GM19324 (cell line): ENCODE data around the gene MICAL2.

Experiments
- ATAC-seq: cut with Tn5 transposase; IDR thresholded peaks from one replicate; pipeline ENCODE4 v1.9.1; 2021; ENCODE audit warnings: mild to moderate bottlenecking, moderate library complexity; ENCODE audit not compliant: unreplicated experiment, low FRiP score

Gene MICAL2

GRCh38 chr11:12278766-12279671 lies 168.6 kb downstream of the MICAL2 start:
- ATAC-seq: no peak

GRCh38 chr11:12279672-12280108 lies 169.3 kb downstream of the MICAL2 start:
- no peak for ATAC-seq

DNA sequence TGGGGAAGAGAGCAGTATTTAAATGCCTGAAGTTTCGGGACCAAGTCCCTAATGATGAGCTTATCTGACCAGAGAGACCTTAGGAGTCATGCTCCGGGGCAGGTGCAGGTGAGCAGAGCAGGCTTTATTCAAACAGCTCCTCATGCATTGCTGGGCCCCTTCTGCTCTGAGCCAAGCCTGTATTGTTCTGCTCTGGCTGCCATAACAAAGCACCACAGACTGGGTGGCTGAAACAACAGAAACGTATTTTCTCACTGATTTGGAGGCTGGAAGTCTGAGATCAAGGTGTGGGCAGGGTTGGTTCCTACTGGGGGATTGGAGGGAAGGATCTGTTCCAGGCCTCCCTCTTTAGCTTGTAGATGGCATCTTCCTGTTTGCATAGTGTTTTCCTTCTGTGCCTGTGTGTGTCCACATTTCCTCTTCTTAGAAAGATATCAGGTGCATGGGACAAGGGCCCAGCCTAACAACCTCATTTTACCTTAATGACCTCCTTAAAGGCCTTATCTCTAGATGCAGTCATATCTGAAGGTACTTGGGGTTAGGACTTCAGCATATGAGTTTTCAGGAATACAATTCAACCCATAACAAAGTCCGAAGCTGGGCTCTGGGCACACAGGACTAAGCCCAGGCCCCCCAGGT lies 169.9 kb downstream of the MICAL2 start:
- no peak for ATAC-seq

DNA sequence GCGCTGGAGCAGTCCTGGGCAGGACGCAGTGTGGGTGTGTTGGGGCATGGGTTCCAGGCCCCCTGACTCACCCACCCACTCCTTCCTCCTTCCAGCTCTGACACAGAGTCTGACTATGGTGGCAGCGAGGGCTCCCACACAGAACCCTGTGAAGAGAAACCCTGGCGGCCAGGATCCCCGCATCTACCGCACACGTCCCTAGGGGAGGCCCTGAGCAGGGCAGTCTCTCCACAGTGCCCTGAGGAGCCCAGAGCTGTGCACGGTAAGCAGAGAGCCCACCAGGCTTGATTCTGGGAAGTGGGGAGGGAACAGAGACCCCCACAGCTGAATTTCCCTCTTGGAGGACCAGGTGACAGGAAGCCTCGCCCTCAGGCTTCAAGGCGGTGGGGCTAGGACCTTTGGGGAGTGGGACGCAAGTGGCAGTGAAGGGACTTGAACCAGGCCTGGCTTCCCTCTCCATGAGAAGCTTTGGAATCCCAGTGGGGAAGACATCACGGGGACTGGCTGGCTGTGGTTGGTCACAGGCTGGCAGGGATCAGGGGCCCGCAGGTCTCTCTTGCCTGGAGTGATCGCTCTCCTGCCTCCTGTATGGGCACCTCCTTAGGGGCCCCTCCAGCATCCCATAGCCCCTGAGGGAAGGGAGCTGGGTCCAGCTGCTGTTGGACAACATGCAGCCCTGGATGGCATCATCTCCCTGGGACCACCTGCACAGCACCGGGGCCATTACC lies 170.6 kb downstream of the MICAL2 start:
- no peak for ATAC-seq

DNA sequence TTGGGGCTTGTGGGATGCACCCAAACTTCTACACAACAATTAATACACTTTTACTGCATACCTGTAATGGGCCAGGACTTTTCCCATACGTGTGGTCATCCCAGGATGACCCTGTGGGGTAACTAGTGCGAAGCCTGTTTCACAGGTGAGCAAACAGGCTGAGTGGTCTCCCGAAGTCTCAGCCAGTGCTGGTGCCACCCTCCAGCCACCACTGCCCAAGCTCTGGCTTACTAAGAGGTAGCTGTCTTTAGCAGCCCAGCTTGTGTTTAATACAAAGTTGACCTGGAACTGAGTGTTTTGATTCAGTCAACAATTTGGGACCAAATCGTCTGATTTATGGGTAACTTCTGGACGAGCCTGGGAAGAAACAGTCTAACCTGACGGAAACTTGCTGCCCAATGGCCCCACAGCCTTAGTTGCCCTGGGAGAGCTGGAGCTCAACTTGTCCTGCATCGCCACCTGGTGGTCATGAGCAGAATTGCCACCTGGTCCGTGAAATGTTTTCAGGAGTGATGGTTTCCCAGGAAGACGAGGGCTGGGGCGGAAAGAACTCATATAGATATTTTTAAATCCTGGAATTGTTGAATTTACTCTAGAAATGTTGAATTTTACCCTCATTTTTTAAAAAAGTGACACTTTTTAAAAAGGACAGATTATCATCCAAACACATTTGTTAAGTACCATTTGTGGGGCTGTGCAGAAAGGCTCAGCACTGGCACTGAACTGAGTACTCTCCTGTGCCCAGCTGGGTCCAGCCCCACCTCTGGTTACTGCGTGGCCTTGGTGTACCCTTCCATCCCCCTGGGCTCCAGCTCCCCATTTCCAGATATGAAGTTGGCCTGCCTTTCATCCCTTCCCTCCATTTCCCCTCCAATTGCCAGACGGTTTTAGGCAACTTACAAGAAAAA lies 171.4 kb downstream of the MICAL2 start:
- no peak for ATAC-seq

- ATAC-seq: no peak
Observed at GRCh38 chr11:12282676-12283075, 172.3 kb downstream of the MICAL2 start.

DNA sequence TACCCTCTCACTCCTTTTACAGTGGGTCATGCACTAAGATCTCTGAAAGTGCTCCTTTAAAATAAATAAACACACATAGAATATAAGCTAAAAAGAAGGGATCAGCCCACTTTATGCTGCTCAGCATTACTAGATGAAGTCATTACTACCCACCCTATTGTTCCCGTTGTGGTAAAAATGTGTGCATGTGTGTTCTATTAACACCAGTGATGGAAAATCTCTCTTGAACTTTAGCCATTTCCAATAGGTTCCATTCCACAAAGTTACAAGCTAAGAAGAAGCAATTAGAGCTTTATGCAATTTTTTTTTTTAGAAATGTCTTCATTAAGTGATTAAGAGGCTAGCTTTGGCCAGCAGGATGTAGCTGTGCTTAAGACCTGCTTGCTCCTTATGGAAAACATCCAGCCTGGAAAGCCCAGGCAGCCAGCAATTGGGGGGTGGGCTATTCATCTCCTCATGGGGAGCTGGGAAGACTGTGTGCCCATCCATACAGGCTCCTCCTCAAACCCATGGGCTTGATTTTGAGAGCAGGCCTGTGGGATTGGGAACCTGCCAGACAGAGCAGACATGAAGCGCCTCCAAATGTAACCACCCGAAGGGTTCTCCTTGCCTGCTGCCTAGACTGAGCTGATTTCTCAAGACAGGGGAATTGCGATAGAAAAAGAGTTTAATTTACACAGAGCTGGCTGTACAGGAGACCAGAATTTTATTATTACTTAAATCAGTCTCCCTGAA lies 174.1 kb downstream of the MICAL2 start:
- no peak for ATAC-seq

DNA sequence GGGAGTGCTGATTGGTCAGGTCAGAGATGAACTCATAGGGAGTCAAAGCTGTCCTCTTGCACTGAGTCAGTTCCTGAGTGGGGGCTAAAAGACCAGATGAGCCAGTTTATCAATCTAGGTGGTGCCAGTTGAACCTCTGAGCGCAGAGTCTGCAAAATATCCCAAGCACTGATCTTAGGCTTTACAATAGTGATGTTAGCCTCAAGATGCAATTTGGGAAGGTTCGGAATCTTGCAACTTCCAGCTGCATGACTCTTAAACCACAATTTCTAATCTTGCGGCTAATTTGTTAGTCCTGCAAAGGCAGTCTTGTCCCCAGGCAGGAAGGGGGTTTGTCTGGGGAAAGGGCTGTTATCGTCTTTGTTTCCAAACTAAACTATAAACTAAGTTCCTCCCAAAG lies 174.7 kb downstream of the MICAL2 start:
- no peak for ATAC-seq

GRCh38 chr11:12285811-12286222 lies 175.4 kb downstream of the MICAL2 start:
- ATAC-seq: no peak

DNA sequence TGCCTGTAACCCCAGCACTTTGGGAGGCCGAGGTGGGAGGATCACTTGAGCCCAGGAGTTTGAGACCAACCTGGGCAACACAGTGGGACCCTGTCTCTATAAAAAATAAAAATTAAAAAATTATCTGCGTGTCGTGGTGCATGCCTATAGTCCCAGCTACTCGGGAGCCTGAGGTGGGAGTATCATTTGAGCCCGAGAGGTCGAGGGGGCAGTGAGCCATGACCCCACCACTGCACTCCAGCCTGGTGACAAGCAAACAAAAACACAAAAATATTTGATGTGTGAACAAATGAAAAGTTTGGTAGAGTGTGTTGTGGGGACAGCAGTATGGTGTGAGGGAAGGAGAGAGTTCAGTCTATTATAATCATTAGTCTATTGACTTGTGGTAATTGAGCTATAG lies 176.2 kb downstream of the MICAL2 start:
- no peak for ATAC-seq

DNA sequence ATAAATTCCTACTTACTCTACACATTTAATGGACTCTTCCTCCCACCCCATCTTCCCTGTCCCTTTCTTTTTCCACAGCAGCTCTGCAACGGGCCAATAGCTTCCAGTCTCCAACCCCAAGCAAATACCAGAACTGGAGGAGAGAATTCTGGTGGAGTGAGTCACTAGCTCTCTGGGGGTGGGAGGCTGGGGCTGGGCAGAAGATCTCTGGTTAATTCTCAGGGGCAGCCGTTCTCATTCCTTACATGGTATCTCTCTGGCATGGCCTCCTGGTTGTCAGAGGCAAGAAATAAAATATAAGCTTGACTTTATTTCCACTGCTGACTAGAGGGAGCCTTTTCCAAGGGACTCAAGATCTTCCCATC lies 176.6 kb downstream of the MICAL2 start:
- no peak for ATAC-seq

DNA sequence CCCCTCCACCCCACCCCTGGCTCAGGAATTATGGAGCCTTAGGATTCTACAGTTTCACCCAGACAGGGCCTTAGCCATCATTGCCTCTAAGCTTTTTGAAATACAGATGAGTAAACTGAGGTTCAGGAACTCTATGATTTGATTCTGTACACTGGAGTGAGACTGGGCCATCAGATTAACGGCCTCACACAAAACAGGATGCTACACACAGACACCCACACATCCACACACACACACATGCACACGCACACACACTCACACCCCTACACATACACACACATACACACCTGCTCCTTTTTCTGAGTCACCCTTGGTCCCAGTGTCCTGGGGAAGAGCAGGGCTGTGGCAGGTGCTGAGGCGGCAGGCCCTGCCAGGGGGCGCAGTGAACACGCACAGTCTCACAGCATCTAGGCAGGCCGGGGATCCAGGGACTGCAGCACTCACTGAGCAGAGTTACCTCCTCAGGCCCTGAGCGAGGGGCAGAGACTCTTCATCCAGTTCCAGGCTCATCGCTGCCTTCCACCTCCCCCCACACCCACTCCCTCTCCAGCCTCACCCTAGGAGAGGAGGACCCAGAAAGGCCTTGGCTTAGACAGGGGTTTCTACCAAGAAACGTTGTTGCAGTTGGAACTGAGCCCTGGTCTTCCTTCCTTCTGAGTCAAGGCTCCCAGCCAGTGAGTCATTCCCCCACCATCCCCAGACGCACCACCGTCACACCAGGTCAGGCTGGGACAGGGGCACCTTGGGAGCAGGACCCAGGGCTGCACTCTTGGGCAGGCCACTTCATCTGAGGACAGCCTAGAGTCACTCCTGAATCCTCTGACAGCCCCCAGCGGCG lies 177.2 kb downstream of the MICAL2 start:
- ATAC-seq: no peak

- no peak for ATAC-seq
Observed at GRCh38 chr11:12288212-12288930, 178.0 kb downstream of the MICAL2 start.

- no peak for ATAC-seq
Observed at GRCh38 chr11:12288931-12289666, 178.7 kb downstream of the MICAL2 start.

- ATAC-seq: no peak
Observed at GRCh38 chr11:12289667-12290476, 179.5 kb downstream of the MICAL2 start.

GRCh38 chr11:12290477-12290922 lies 180.1 kb downstream of the MICAL2 start:
- ATAC-seq: no peak
